PC-3 (cell line): Measurements from ENCODE around the gene TNC. TPM values are rescaled to one million over a fixed set of nuclear protein-coding genes. Genes with fewer than 3 reads are reported as not detected.

Source experiments
- ATAC-seq: fragments of 200-7000 bp; cut with Tn5 transposase; 2 replicates; pipeline ENCODE4 v1.9.1; 2020; ENCODE audit warnings: mild to moderate bottlenecking, moderate library complexity
- BruUV-seq: library from RNA; stranded (reverse); fragments of 400-500 nt; replicated peaks from 2 replicates; lab custom pipeline; 2021; lab: Mats Ljungman, UMichigan
- CTCF ChIA-PET: fragments of 300-600 bp; sonication (Branson Sonifier 250); formaldehyde crosslinking; loops from one replicate; lab custom pipeline; 2022; ENCODE audit warnings: antibody characterized with exemption; lab: Charles Lee
- POLR2A ChIA-PET: fragments of 300-600 bp; sonication (Branson Sonifier 250); formaldehyde crosslinking; loops from one replicate; lab custom pipeline; 2022; ENCODE audit warnings: antibody characterized with exemption; ENCODE audit not compliant: unreplicated experiment; lab: Charles Lee
- DNase-seq: peaks from one replicate; pipeline ENCODE4 v3.0.0-alpha.2; 2015
- H2AFZ ChIP-seq: fragments of 300-600 bp; sonication (generic); 2 replicates; pipeline ENCODE4 v1.6.0; 2016; ENCODE audit warnings: antibody characterized with exemption, low read length
- H3F3A ChIP-seq: fragments of 300-600 bp; sonication (generic); one replicate; pipeline ENCODE4 v1.6.0; 2017; ENCODE audit warnings: antibody characterized with exemption, low read length, control low read depth, mild to moderate bottlenecking; ENCODE audit not compliant: unreplicated experiment
- H3K27ac ChIP-seq: fragments of 300-600 bp; sonication (generic); 2 replicates; pipeline ENCODE4 v1.5.1; 2016; ENCODE audit warnings: mild to moderate bottlenecking, low read length
- H3K27me3 ChIP-seq: fragments of 300-600 bp; sonication (generic); 2 replicates; pipeline ENCODE4 v1.6.1; 2016; ENCODE audit warnings: low read length, mixed read lengths
- H3K36me3 ChIP-seq: fragments of 300-600 bp; sonication (generic); 2 replicates; pipeline ENCODE4 v1.6.1; 2016; ENCODE audit warnings: low read depth, mixed run types, low read length, mixed read lengths
- H3K4me1 ChIP-seq: fragments of 300-600 bp; sonication (generic); 2 replicates; pipeline ENCODE4 v1.5.1; 2016; ENCODE audit warnings: low read length; ENCODE audit not compliant: insufficient read depth
- H3K4me2 ChIP-seq: fragments of 300-600 bp; sonication (generic); 2 replicates; pipeline ENCODE4 v1.6.0; 2016; ENCODE audit warnings: low read length
- H3K4me3 ChIP-seq: fragments of 300-600 bp; sonication (generic); 2 replicates; pipeline ENCODE4 v1.5.1; 2016; ENCODE audit warnings: mild to moderate bottlenecking, low read length, mixed read lengths
- H3K79me2 ChIP-seq: fragments of 300-600 bp; sonication (generic); 2 replicates; pipeline ENCODE4 v1.6.1; 2017; ENCODE audit warnings: low read length, mixed read lengths
- H3K9ac ChIP-seq: fragments of 300-600 bp; sonication (generic); 2 replicates; pipeline ENCODE4 v1.6.0; 2016; ENCODE audit warnings: mild to moderate bottlenecking, low read length
- H3K9me2 ChIP-seq: fragments of 300-600 bp; sonication (generic); replicated peaks from 2 replicates; pipeline ENCODE4 v1.6.1; 2016; ENCODE audit warnings: mixed run types, low read length, mixed read lengths
- H3K9me3 ChIP-seq: fragments of 300-600 bp; sonication (generic); 2 replicates; pipeline ENCODE4 v1.6.1; 2016; ENCODE audit warnings: low read length, mixed read lengths
- H4K20me1 ChIP-seq: fragments of 300-600 bp; sonication (generic); 2 replicates; pipeline ENCODE4 v1.6.1; 2016; ENCODE audit warnings: low read length, mixed read lengths
- EZH2 ChIP-seq: fragments of 300-600 bp; sonication (generic); IDR thresholded peaks from one replicate; pipeline ENCODE4 v1.6.1; 2017; ENCODE audit warnings: antibody characterized with exemption, mild to moderate bottlenecking, low read length; ENCODE audit not compliant: unreplicated experiment
- EZH2phosphoT487 ChIP-seq: fragments of 300-600 bp; sonication (generic); IDR thresholded peaks from 2 replicates; pipeline ENCODE4 v1.6.1; 2018; ENCODE audit warnings: mild to moderate bottlenecking, antibody characterized with exemption, low read length, borderline replicate concordance
- intact Hi-C: fragments of 100-400 bp; cut with micrococcal nuclease; formaldehyde crosslinking; loops from 2 replicates; pipeline ENCODE4 v1.9.0; 2023
- total RNA-seq: library from RNA; depleted of rRNA; stranded (reverse); fragments of >200 nt; gene quantifications from 2 replicates; pipeline ENCODE4 v1.2.3, GENCODE V29; 2014
- TF ChIP-seq, protein P1 (sequence below): fragments of 300-600 bp; sonication (generic); conservative IDR thresholded peaks from 2 replicates; pipeline ENCODE4 v1.5.1; 2017; ENCODE audit warnings: antibody characterized with exemption, low read depth, mild to moderate bottlenecking, low read length

Gene TNC
- total RNA-seq, 1 experiment from 2014 or later = 60.1 TPM

DNA sequence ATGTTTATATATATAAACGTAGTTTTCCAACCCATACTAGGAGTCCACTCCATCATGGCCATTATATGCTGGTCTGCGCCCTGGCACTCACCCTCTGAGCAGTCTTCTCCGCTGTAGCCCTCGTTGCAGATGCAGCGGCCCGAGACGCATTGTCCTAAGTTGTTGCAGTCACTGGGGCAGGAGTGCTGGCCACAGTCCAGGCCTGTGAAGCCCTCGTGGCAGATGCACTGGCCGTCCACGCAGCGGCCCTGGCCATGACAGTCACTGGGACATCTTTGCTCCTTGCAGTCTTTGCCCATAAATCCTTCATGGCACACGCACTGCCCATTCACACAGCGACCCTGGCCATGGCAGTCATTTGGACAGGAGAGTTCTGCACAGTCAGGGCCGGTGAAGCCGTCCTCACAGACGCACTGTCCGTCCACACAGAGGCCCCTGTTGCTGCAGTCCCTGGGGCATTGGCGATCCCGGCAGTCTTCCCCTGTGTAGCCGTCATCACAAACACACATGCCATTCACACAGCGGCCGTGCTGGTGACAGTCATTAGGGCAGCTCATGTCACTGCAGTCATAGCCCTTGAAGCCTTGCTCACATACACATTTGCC is 32.1 kb downstream of the TNC start:
- Histone ChIP-seq H3F3A (no peaks in the 10 kb centered on the region), H3K27ac (no peak overlapping the region), H3K9ac (no peak overlapping the region), H3K9me2 (no peaks in the 10 kb centered on the region), H3K36me3 (0 out of 2 replicates have a peak, but pooled peaks cover 7% of the 10 kb centered on the region), H3K79me2 (no peaks in the 10 kb centered on the region), H3K4me2 (no peak overlapping the region), H3K9me3 (no peaks in the 10 kb centered on the region), H2AFZ (no peak overlapping the region), H3K4me3 (no peak overlapping the region), H3K4me1 (peaks cover 23% of the 10 kb centered on the region), H4K20me1 (no peaks in the 10 kb centered on the region), H3K27me3 (no peaks in the 10 kb centered on the region)
- no peak for ATAC-seq
- no peak for DNase-seq
- POLR2A ChIA-PET = no interaction called here
- no TSS peak for BruUV-seq
- TF ChIP-seq, protein P1, sequence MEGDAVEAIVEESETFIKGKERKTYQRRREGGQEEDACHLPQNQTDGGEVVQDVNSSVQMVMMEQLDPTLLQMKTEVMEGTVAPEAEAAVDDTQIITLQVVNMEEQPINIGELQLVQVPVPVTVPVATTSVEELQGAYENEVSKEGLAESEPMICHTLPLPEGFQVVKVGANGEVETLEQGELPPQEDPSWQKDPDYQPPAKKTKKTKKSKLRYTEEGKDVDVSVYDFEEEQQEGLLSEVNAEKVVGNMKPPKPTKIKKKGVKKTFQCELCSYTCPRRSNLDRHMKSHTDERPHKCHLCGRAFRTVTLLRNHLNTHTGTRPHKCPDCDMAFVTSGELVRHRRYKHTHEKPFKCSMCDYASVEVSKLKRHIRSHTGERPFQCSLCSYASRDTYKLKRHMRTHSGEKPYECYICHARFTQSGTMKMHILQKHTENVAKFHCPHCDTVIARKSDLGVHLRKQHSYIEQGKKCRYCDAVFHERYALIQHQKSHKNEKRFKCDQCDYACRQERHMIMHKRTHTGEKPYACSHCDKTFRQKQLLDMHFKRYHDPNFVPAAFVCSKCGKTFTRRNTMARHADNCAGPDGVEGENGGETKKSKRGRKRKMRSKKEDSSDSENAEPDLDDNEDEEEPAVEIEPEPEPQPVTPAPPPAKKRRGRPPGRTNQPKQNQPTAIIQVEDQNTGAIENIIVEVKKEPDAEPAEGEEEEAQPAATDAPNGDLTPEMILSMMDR = no peak
- TF ChIP-seq EZH2 (no peak), EZH2phosphoT487 (no peak)
- intact Hi-C loops = no loop called here
- CTCF ChIA-PET = no interaction called here

DNA sequence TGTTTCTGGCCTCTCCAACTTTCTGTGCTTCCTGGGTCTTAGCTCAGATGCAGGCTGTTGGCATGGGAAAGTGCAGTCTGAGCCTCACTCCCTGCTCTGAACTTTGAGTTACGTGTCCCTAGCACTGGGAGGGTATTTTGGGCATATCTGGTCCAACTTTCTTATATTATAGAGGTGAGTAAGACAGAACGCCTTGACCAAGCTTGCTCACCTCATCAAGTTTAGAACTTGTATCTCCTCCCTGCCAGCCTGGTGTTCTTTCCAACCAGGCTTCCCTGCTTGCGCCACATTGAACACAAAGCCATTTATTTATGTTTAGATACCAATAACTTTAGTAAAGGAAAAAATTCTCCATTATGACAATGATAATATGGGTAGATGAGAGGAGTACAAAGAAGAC is 33.2 kb downstream of the TNC start:
- peak; percentile 14; the same call in 1 of the 2 replicates for ATAC-seq
- H3K9ac ChIP-seq = no peak overlapping the region
- no peaks in the 10 kb centered on the region for H3F3A ChIP-seq
- H3K4me1 ChIP-seq = peaks cover 23% of the 10 kb centered on the region
- 0 out of 2 replicates have a peak, but pooled peaks cover 7% of the 10 kb centered on the region for H3K36me3 ChIP-seq
- H3K4me2 ChIP-seq = no peak overlapping the region
- H2AFZ ChIP-seq = no peak overlapping the region
- no peak overlapping the region for H3K4me3 ChIP-seq
- H4K20me1 ChIP-seq = no peaks in the 10 kb centered on the region
- DNase-seq = peak; percentile 24
- POLR2A ChIA-PET = no interaction called here
- H3K27me3 ChIP-seq = no peaks in the 10 kb centered on the region
- intact Hi-C loops = no loop called here
- no peaks in the 10 kb centered on the region for H3K9me2 ChIP-seq
- BruUV-seq = no TSS peak
- H3K9me3 ChIP-seq = no peaks in the 10 kb centered on the region
- H3K79me2 ChIP-seq = no peaks in the 10 kb centered on the region
- CTCF ChIA-PET = no interaction called here
- peak overlapping the region; percentile 26; the same call in 1 of the 2 replicates for H3K27ac ChIP-seq
- TF ChIP-seq, protein P1 = no peak
- TF ChIP-seq EZH2 (no peak), EZH2phosphoT487 (no peak)

DNA sequence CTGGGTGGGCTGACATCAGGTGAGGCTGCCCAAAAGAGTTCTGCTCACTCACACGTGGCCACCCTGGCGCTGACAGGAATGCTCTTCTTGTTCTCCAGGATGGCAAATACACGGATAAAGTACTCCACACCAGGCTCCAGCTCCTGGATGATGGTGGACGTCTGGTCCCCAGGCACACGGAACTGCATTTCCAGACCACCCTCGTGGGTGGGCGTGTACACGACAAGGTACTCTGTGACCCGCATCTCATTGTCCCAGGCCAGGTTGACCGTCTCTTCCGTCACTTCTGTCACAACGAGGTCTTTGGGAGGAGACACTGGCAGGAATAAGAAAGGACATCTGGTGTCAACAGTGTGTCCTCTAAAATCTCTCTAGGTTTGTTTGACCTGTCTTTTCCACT is 33.8 kb downstream of the TNC start:
- H3K9me2 ChIP-seq = no peaks in the 10 kb centered on the region
- peak overlapping the region; percentile 26; the same call in 1 of the 2 replicates for H3K27ac ChIP-seq
- BruUV-seq = no TSS peak
- no peak overlapping the region for H3K9ac ChIP-seq
- H3K36me3 ChIP-seq = 0 out of 2 replicates have a peak, but pooled peaks cover 7% of the 10 kb centered on the region
- H3K4me3 ChIP-seq = no peak overlapping the region
- no peaks in the 10 kb centered on the region for H3K27me3 ChIP-seq
- H2AFZ ChIP-seq = no peak overlapping the region
- CTCF ChIA-PET = no interaction called here
- TF ChIP-seq, protein P1 = no peak
- no peak for TF ChIP-seq EZH2phosphoT487
- TF ChIP-seq EZH2 = no peak
- intact Hi-C loops = no loop called here
- no peaks in the 10 kb centered on the region for H3K9me3 ChIP-seq
- H3K4me1 ChIP-seq = peaks cover 22% of the 10 kb centered on the region
- H3K4me2 ChIP-seq = no peak overlapping the region
- no peaks in the 10 kb centered on the region for H3K79me2 ChIP-seq
- H4K20me1 ChIP-seq = no peaks in the 10 kb centered on the region
- POLR2A ChIA-PET = interaction anchor here (0.6 kb wide), 1 partner anchor 141 kb away, joined by 9 read pairs; no protein-coding TSS in a partner anchor
- DNase-seq = no peak
- H3F3A ChIP-seq = no peaks in the 10 kb centered on the region
- no peak for ATAC-seq
